Gastrocnemius medialis (tissue), 4 donors: Measurements from ENCODE around the gene ARMC2. TPM values are rescaled to one million over a fixed set of nuclear protein-coding genes. Genes with fewer than 3 reads are reported as not detected.

Experiments used
- ATAC-seq, 2 donors: fragments of 150-250 bp; one replicate each; pipeline ENCODE4 v1.9.1; 2016
- DNase-seq, 2 donors: peaks; one replicate each; pipeline ENCODE4 v3.0.0-alpha.2; 2019
- H3K27ac ChIP-seq, 4 donors: fragments of 200-600 bp; sonication (generic); 1 replicate in 1 of 4; 2 replicates in 3 of 4; pipeline ENCODE4 v1.5.1; 2016 to 2018; ENCODE audit warnings: mild to moderate bottlenecking in 2 of 4, moderate library complexity in 1 of 4
- H3K27me3 ChIP-seq, 3 donors: fragments of 200-600 bp; sonication (generic) in 2 of 3; 1 replicate in 1 of 3; 2 replicates in 2 of 3; pipeline versions ENCODE4 v1.5.1 to v1.6.0; 2016 to 2019; ENCODE audit warnings: mild to moderate bottlenecking in 1 of 3, moderate library complexity in 1 of 3
- H3K36me3 ChIP-seq, 2 donors: fragments of 200-600 bp; sonication (generic) in 1 of 2; one replicate each; pipeline ENCODE4 v1.5.1; 2017 to 2018
- H3K4me1 ChIP-seq, 2 donors: fragments of 200-600 bp; sonication (generic) in 1 of 2; one replicate each; pipeline ENCODE4 v1.5.1; 2016 to 2017; ENCODE audit warnings: mild to moderate bottlenecking in 2 of 2
- H3K4me3 ChIP-seq, 4 donors: fragments of 200-600 bp; sonication (generic) in 3 of 4; 1 replicate in 1 of 4; 2 replicates in 3 of 4; pipeline ENCODE4 v1.5.1; 2016 to 2019; ENCODE audit warnings: mild to moderate bottlenecking in 2 of 4
- H3K9me3 ChIP-seq, 3 donors: fragments of 200-600 bp; sonication (generic) in 2 of 3; 1 replicate in 1 of 3; 2 replicates in 2 of 3; pipeline ENCODE4 v1.5.1; 2016 to 2019
- POLR2A ChIP-seq, 2 donors: fragments of 450-650 bp; IDR thresholded peaks; one replicate each; pipeline ENCODE4 v1.6.1; 2017; ENCODE audit warnings: antibody characterized with exemption in 2 of 2, mild to moderate bottlenecking in 2 of 2, moderate library complexity in 2 of 2
- in situ Hi-C, 4 donors: fragments of 200-750 bp; cut with MboI; loops; one replicate each; pipeline versions ENCODE4 v1.15.0 to v1.8.0; 2017; ENCODE audit warnings: low sequenced_read_pairs in 4 of 4
- intact Hi-C: fragments of 100-400 bp; cut with DNase I; formaldehyde crosslinking; loops from one replicate; pipeline ENCODE4 v1.15.1; 2023; ENCODE audit warnings: low total_unique reads
- total RNA-seq, 4 donors: library from RNA; depleted of rRNA; stranded (reverse); fragments of >200 nt; gene quantifications; one replicate each; pipeline versions ENCODE4 v1.1.0 to v1.2.3, GENCODE V29; 2016
- TF ChIP-seq, protein P1 (sequence below), 5 experiments: fragments of 450-650 bp in 3 of 5; fragments of 200-600 bp in 2 of 5; sonication (generic) in 2 of 5; IDR thresholded peaks in 4 of 5; conservative IDR thresholded peaks in 1 of 5; 1 replicate in 4 of 5; 2 replicates in 1 of 5; pipeline ENCODE4 v1.5.1; 2016 to 2019; ENCODE audit warnings: antibody characterized with exemption in 5 of 5, mild to moderate bottlenecking in 3 of 5, moderate library complexity in 3 of 5

ARMC2 gene
- total RNA-seq, 4 donors from 2014 or later = 0.20 to 1.8 (median 0.56) TPM

DNA sequence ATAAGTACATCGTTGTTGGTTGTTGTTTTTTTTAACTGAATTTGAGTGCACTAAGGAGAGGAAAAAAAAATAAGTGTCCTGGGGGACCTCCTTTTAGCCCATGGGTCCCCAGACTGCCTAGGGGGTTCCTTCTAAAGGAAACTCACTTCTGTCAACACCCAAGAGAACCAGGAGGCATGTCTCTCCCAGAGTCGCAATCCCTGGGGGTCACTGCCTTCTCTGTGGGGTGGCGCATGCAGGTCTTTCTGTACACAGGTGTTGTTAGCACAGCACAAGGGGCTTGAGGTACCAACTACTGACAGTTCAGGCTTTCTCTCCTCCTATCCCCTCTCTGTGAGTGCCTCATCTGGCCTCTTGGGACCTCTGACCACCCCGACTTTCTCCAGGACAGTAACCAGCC is 7.3 kb upstream of the ARMC2 start:
- Histone ChIP-seq H3K9me3 (no peaks in the 10 kb centered on the region), H3K27me3 (no peaks in the 10 kb centered on the region), H3K4me3 (no peak overlapping the region), H3K27ac (peak overlapping the region in 1 of 4 donors; percentile 21), H3K4me1 (peaks cover 0 to 6% of the 10 kb centered on the region in 2 donors), H3K36me3 (no peaks in the 10 kb centered on the region)
- intact Hi-C loops (no loop called here), in situ Hi-C loops (loop anchor here in 1 of 4 donors (10.0 kb wide), 1 partner anchor 54 kb away; no protein-coding TSS in a partner anchor)
- DNase-seq = no peak
- no peak for ATAC-seq
- TF ChIP-seq, protein P1, sequence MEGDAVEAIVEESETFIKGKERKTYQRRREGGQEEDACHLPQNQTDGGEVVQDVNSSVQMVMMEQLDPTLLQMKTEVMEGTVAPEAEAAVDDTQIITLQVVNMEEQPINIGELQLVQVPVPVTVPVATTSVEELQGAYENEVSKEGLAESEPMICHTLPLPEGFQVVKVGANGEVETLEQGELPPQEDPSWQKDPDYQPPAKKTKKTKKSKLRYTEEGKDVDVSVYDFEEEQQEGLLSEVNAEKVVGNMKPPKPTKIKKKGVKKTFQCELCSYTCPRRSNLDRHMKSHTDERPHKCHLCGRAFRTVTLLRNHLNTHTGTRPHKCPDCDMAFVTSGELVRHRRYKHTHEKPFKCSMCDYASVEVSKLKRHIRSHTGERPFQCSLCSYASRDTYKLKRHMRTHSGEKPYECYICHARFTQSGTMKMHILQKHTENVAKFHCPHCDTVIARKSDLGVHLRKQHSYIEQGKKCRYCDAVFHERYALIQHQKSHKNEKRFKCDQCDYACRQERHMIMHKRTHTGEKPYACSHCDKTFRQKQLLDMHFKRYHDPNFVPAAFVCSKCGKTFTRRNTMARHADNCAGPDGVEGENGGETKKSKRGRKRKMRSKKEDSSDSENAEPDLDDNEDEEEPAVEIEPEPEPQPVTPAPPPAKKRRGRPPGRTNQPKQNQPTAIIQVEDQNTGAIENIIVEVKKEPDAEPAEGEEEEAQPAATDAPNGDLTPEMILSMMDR (IDR thresholded peaks at IDR 0.05 in 4 of 5, conservative IDR thresholded peaks at IDR 0.05 in 1 of 5) = no peak
- TF ChIP-seq POLR2A (IDR thresholded peaks at IDR 0.05) = no peak

DNA sequence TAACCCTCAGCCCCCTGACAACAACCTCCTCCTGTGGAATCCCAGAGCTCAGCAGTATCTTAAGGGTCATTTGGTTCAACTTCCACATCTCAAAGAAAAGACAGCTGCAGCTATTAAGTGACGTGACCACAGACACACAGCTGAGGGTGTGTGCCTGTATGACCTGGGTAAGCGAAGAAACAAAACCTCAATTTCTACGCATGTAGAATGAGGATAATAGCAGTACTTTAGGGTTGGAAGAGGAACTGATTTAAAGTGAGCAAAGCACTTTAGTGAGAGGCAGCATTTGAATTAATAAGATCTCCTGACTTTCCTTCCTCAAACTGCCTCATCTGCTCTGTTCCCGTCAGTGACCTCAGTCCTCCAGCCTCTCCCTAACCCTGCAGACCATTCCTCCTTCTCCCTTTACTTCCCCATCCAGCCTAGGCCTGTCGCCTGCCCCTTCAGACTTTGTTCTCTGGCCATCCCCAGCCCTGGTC is 6.8 kb upstream of the ARMC2 start:
- in situ Hi-C loops = loop anchor here in 1 of 4 donors (10.0 kb wide), 1 partner anchor 53 kb away; no protein-coding TSS in a partner anchor
- TF ChIP-seq POLR2A (IDR thresholded peaks at IDR 0.05) = no peak
- TF ChIP-seq, protein P1 (IDR thresholded peaks at IDR 0.05 in 4 of 5, conservative IDR thresholded peaks at IDR 0.05 in 1 of 5) = no peak
- Histone ChIP-seq H3K4me1 (peaks cover 0 to 6% of the 10 kb centered on the region in 2 donors), H3K4me3 (no peak overlapping the region), H3K36me3 (no peaks in the 10 kb centered on the region), H3K27me3 (no peaks in the 10 kb centered on the region), H3K27ac (no peak overlapping the region), H3K9me3 (no peaks in the 10 kb centered on the region)
- intact Hi-C loops = no loop called here
- ATAC-seq = peak; percentile 43 to 44
- peak; percentile 22 to 39 for DNase-seq

DNA sequence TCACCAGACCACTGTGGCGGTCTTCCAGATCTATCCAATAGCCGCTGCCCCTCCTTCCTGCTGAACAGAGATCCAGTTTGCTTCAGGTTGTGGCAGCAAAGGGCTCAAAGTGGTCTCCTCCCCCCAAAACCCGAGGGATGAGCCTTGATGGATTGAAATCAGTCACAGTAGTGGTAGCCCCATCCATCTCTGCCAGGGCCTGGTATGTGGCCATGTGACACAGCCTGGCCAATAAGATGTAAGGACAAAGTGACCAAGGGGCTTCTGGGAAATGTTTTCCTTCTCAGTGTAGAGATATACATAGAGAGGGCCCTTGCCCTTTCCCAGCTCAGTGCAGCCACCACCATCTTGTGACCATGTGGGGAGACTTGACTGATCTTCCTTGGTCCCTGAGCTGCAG is 4.1 kb upstream of the ARMC2 start:
- no peak overlapping the region for H3K27ac ChIP-seq
- no peak overlapping the region for H3K4me3 ChIP-seq
- ATAC-seq (no peak), DNase-seq (no peak)
- no peak for TF ChIP-seq POLR2A (IDR thresholded peaks at IDR 0.05)
- TF ChIP-seq, protein P1 (IDR thresholded peaks at IDR 0.05 in 4 of 5, conservative IDR thresholded peaks at IDR 0.05 in 1 of 5) = no peak
- in situ Hi-C loops (loop anchor here in 1 of 4 donors (10.0 kb wide), 1 partner anchor 51 kb away; no protein-coding TSS in a partner anchor), intact Hi-C loops (no loop called here)
- H3K4me1 ChIP-seq = peaks cover 4 to 11% of the 10 kb centered on the region in 2 donors
- no peaks in the 10 kb centered on the region for H3K9me3 ChIP-seq
- no peaks in the 10 kb centered on the region for H3K36me3 ChIP-seq
- H3K27me3 ChIP-seq = no peaks in the 10 kb centered on the region

DNA sequence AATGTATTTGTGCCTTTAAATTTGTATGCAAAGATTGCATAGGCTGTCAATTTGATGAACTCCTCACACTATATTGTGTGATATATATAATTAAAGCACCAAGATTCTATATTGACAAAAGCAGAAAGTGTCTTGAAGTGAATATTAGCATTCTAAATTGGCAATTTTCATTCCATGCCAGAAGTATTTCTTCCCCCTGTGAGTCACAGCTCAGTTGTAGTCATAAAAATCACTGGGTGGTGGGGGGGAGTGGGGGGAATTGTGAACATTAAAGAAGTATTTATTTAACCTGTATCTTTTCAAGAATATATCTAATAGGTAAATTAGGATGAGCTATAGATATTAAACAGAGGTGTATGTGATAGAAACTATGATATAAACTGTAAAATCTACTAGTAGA is 3.1 kb upstream of the ARMC2 start:
- intact Hi-C loops = loop anchor here (5.0 kb wide), 1 partner anchor 227 kb away; no protein-coding TSS in a partner anchor
- H3K9me3 ChIP-seq = no peaks in the 10 kb centered on the region
- H3K36me3 ChIP-seq = no peaks in the 10 kb centered on the region
- no peak for DNase-seq
- in situ Hi-C loops = loop anchor here in 2 of 4 donors (5.0 to 10.0 kb wide), 2 partner anchors 47 to 50 kb away; no protein-coding TSS in a partner anchor
- peaks cover 10 to 20% of the 10 kb centered on the region in 2 donors for H3K4me1 ChIP-seq
- no peak overlapping the region for H3K27ac ChIP-seq
- TF ChIP-seq, protein P1 (IDR thresholded peaks at IDR 0.05 in 4 of 5, conservative IDR thresholded peaks at IDR 0.05 in 1 of 5) = no peak
- TF ChIP-seq POLR2A (IDR thresholded peaks at IDR 0.05) = no peak
- no peak for ATAC-seq
- H3K27me3 ChIP-seq = no peaks in the 10 kb centered on the region
- no peak overlapping the region for H3K4me3 ChIP-seq
